GM18517 (cell line): ENCODE results near the gene C20orf96.
"Not testable (repeated sequence)": the region's sequence is repeated elsewhere in the genome, so short reads cannot be mapped to it uniquely, and the experiment has no call there.

Experiments used
- ATAC-seq: cut with Tn5 transposase; IDR thresholded peaks from one replicate; pipeline ENCODE4 v1.9.1; 2021; ENCODE audit warnings: mild to moderate bottlenecking, moderate library complexity; ENCODE audit not compliant: unreplicated experiment

The C20orf96 gene

GRCh38 chr20:284172-284571 is 6.4 kb downstream of the C20orf96 start:
- no peak for ATAC-seq

GRCh38 chr20:278607-279571 is 11.7 kb downstream of the C20orf96 start:
- no peak for ATAC-seq

DNA sequence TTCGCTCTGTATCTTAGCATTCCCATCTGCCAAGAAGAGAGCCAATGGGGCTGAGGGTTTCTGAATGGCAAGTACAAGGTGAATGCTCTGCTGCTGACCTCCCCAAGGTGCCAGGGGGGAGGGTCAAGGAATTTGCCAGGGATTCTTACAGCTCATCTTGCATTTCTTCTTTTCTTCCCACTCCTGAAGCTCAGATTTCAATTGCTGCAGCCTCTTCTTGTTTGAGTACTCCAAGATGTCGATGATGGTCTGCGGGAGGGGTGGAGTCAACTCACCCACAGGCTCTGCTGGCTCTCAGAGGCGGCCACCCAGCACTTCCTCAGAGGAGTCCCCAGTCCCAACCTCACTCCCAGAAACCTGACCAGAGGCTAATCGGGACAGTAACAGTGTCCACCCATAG is 12.4 kb downstream of the C20orf96 start:
- no peak for ATAC-seq

DNA sequence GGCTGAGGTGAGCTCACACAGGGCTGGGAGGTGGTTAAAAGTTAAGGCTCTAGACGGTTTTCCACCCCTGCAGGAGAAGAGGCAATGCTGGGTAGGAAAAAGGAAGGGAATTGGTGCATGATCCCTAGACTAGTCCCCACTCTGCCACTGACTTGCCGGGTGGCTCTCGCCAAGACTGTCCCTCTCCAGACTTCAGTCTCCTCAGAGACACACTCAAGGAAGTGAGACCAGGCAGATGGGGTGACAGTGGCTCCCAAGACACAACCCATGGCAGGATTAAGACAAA is 13.1 kb downstream of the C20orf96 start:
- ATAC-seq: no peak

DNA sequence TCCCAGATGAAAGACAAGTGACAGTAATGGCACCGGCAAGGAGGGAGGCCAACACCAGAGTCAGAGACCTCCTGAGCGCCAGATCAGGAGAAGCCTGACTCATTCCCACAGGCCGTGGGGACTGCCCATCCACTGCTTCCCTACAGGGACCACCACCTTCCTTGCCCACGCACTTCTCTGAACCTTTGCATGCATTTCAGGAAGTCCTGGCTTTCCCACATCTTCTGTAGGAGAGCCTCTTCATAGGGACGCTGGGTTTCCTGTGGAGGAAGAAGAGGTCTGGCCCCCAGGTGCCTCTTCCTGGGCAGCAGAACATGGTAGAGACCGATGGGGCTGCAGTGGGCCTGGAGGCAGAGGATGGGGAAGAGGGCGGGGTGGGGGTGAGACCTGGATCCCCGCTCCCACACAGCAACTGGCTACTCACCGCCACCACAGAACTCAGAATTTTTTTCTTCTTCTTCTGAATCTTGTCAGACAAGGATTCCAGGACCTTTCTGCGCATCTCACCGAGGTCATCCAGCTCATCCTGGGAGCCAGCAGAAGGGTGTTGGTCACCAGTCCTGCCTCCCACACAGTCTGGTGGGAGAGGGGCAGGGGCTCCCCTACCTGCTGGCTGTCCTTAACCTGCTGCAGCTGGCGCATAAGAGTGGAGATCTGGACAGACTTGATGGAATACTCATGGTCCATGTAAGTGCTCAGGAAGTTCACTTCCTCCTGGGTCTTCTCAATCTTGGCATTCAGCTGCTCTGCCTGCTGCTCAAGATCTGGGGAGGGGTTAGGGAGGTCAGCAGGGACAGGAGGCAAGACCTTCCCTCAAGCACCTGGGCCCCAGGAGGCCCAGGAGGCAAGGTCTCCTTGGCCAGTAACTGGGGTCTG is 13.7 kb downstream of the C20orf96 start:
- no peak for ATAC-seq

DNA sequence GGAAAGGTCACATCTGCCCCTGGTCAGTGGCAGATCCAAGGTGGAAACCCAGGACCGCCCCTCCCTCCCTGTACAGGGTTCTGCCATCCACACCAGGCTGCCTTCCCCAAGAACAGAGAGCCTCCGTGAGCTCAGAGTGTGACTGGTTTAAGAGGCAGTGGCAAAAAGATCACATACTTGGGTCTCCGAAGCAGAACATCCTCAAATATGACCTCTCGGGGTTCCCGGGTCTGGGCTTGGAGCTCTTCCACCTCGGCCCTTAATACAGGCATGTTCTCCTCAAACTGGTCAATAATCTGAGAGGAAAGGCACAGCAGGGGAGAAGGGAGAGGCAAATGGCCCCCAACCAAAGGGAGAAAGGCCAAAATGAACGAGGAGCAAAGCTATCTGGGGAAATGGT is 14.8 kb downstream of the C20orf96 start:
- ATAC-seq: no peak

DNA sequence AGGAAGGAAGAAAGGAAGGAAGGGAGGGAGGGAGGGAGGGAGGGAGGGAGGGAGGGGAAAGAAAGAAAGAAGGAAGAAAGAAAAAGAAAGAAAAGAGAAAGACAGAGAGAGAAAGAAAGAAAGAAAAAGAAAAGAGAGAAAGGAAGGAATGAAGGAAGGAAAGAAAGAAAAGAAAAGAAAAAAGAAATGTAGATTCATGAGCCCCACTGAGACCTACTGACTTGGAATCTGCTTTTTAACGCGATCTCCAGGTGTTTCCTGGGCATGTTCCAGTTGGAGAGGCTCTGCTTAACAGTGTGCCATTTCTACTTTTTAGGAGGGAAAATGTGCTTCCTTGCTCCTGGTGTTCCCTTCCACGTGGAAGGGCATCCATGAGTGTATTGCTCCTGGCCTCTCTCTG is 16.7 kb downstream of the C20orf96 start:
- no peak for ATAC-seq

GRCh38 chr20:272718-273117 is 17.8 kb downstream of the C20orf96 start:
- ATAC-seq: no peak

- no peak for ATAC-seq
Observed at GRCh38 chr20:271528-271927, 19.0 kb downstream of the C20orf96 start.

DNA sequence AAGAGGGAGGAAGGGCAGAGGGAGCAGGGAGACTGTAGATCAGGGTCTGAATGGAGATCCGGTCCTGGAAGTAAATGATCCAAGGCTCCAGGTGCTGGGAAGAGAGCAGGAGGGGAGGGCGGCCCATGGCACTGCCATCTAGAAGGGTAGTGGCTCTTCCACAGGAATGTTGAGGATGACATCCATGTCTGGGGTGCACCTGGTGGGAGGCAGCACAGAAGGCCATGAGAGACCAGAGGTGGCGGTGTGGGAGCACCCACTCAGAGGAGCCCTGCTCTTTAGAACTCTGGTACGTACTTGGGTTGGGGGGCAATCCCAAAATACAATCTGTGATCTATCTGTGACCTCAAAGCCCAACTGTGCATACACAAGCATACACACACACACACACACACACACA is 19.5 kb downstream of the C20orf96 start:
- ATAC-seq: no peak

- no peak for ATAC-seq
Observed at GRCh38 chr20:270517-270916, 20.0 kb downstream of the C20orf96 start.

DNA sequence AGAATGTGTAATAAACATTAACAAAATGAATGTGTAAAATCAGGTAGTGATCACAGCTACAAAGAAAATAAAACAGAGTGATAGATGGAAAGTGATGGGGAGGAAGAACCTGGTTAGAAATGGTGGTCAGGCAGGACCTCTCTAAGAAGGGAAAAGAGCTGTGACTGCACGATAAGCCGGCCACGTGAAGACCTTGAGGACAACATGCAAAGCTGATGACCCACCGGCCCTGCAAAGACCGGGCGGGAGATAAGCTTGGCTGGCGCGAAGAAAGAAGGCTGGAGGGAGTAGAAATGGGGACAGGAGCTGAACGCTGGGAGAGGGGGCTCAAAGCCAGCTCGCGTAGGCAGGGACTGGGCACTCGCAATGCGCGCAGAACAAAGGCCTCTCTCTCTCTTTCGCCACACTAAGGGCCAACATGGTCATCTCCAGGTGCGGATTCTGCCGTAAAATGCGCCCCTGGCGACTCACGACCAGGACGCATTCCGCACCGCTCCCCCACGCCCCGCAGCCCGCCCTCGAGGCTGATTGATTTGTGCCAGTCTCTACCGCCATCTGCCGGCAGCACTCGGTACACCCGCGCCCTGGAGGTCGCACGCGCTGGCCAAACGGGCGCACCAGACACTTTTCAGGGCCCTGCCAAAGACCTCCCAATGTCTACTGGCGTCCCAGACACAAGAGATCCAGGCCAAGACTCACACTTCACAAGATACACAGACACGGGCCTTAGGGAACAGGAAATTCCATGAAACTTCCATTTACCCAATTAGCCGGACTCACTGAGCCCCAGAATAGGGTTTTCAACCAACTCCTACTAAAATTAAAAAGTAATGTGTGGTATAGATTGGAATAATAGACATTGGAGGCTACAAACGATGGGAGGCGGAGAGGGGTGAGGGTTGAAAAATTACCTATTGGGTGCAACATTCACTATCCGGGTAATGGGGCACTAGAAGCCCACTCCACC is 23.7 kb downstream of the C20orf96 start:
- peak; percentile 86 for ATAC-seq

DNA sequence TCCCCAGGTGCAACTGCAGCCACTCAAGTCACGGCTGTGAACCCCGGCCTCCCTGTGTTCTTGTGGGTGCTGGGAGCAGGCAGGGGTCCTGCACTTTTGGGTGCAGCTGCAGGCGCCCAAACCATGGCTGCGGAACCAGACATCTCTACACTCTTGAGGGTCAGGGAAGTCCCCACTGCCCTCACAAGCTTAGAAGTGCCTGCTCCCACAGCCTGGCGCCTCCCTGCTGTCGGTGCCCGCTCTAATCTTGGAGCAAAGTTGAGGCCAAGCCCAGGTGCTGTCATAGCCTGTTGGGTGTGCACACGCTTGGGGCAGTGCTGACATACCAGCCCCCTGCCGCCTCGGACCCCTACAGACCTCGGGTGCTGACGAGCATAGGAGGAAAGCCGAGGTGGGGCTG is 26.8 kb downstream of the C20orf96 start:
- ATAC-seq: no peak

- no peak for ATAC-seq
Observed at GRCh38 chr20:259981-260380, 30.6 kb downstream of the C20orf96 start.

DNA sequence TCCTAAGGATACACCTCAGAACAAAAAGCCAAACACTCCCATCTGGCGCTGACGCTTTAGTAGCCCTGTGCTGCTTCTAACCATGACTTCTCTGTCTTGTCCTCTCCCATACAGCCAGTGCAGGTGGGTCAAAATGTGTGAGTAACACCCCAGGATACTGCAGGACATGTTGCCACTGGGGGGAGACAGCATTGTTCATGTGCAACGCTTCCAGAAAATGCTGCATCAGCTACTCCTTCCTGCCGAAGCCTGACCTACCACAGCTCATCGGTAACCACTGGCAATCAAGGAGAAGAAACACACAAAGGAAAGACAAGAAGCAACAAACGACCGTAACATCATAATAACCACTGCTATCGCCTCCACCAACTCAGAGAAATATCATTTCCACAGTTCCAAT is 31.6 kb downstream of the C20orf96 start:
- ATAC-seq: no peak

DNA sequence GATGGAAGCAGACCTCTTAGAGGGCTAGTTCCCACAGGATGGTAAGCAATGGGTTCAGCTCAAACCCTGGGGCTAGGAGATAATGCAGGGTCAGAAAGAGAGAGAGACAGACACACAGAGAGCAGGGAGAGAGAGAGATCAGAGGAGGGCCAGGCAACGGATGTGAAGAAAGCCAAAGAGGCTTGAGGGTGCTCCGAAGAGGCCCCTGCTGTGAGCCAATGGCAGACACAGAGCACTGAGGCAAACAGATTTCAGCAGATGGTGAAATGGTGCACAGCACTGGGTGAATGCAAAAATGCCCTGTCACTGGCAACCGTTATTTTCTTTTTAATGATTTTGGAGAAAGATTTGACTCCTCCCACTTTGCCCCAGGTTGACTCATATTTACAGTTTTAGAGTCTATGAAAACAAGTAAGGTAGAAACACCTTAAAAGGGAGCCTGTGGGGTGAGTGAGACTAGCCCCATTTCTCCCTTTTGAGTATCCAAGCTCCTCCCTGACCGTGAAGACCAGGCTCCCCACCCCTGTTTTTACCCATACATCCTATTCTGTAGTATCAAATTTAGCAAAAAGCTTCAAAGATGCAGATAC is 32.2 kb downstream of the C20orf96 start:
- ATAC-seq: no peak

DNA sequence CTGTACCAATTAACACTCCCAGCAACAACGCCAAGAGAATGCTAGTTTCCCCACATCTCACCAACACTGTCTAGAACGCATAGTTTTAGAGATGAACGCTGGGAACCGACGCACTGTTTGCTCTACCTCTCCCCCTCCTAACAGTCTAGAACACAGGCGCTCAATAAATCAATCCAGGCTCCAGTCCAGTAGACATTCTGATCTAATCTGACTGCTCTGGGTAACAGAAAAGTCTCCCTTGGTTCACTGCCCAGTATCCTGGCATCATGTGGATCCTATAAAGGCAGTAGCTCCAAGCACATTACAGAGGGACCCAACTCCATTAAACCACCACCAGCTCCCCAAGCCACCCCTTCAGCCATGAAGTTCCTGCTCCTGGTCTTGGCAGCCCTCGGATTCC is 33.1 kb downstream of the C20orf96 start, which contains the start of gene DEFB132:
DEFB132 (plus strand) TSS at position 306 of the 400 bp plus-strand sequence; CDS start at position 361, 55 bp downstream.
- no peak for ATAC-seq

DNA sequence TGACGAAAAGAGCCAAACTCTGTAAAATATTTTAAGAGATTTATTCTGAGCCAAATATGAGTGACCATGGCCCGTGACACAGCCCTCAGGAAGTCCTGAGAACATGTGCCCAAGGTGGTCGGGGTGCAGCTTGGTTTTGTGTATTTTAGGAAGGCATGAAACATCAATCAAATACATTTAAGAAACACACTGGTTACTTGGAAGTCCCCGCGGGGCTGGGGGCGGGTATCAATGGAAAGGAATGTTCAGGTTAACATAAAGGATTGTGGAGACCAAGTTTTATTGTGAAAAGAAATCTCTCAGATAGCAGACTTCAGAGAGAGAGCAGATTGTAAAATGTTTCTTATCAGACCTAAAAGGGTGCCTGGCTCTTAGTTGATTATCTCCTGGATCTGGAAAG is 37.1 kb downstream of the C20orf96 start:
- not testable (repeated sequence) for ATAC-seq

GRCh38 chr20:252801-253200 is 37.7 kb downstream of the C20orf96 start:
- ATAC-seq: no peak

GRCh38 chr20:251354-251753 is 39.2 kb downstream of the C20orf96 start:
- ATAC-seq: no peak
